GM19324 (cell line): ENCODE data around the gene ZNF335.
"Not testable (repeated sequence)": the region's sequence is repeated elsewhere in the genome, so short reads cannot be mapped to it uniquely, and the experiment has no call there.

ENCODE experiments used
- ATAC-seq: cut with Tn5 transposase; IDR thresholded peaks from one replicate; pipeline ENCODE4 v1.9.1; 2021; ENCODE audit warnings: mild to moderate bottlenecking, moderate library complexity; ENCODE audit not compliant: unreplicated experiment, low FRiP score

ZNF335 gene

DNA sequence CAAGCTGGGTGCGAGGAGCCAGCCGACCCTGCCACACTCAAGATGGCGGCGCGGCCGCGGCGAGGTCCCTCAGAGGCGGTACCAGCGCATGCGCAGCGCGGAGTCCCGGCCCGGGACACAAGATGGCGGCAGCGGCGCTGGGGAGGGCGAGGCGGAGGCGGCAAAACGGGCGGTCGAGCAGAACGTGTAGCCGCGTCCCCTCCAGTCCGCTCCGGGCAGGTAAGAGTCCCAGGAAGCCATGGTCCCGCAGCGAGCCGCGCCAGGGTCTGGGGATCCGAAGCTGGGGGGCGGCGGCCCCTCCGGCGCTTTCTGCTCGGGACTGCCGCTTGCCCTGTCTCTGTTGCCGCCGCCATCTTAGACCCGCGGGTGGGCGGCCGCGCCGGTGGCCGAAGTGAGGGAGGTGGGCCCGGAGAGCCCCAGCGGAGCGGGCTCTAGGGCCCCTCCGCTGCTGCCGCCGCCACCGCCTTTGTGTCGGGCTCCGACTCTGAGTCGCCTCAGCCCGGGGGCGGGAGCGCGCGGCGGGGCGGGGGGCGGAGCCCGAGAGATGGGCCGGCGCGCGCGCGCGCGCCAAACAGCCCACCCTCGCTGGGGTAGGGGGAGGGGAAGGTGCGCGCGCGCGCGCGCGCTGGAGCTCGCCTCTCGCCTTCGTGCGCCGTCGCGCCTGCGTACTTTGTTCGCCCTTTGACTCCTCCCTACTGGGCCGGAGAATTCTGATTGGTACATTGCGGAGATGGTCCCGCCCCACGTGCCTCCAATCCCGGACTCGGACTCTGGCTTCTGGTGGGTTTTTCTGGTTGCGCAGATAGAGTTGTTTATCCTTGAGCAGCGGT is 37.2 kb downstream of the ZNF335 start, which contains the start of gene PCIF1:
TSS of gene PCIF1 (plus strand) at position 98 of the 830 bp plus-strand sequence. CDS start 4,317 bp downstream, outside the sequence.
- peak; percentile 85 for ATAC-seq

DNA sequence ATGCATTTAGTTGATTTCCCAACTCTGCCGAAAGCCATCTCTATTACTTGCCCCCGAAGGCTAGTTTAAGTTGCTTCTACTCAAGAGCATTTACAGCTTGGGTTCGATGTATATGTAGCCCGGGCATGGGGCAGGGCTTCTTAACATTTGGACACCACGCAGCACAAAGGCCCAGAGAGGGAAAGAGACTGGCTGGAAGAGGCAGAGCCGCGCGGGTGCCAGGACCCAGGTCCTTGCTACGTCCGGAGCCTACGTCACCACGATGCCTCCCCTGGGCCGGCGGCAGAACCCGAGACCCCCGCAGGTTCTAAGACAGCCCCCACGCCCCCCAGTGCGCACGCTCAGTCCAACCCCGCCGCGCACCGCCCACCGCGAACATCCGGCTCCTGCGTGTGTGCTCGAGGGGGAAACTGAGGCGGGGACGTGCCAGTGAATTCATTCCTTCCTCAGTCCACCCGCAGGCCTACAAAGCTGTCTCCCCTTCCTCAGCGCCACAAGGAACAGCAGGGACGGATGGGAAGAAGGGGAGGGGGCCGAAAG is 37.9 kb downstream of the ZNF335 start:
- ATAC-seq, result peak; percentile 18

DNA sequence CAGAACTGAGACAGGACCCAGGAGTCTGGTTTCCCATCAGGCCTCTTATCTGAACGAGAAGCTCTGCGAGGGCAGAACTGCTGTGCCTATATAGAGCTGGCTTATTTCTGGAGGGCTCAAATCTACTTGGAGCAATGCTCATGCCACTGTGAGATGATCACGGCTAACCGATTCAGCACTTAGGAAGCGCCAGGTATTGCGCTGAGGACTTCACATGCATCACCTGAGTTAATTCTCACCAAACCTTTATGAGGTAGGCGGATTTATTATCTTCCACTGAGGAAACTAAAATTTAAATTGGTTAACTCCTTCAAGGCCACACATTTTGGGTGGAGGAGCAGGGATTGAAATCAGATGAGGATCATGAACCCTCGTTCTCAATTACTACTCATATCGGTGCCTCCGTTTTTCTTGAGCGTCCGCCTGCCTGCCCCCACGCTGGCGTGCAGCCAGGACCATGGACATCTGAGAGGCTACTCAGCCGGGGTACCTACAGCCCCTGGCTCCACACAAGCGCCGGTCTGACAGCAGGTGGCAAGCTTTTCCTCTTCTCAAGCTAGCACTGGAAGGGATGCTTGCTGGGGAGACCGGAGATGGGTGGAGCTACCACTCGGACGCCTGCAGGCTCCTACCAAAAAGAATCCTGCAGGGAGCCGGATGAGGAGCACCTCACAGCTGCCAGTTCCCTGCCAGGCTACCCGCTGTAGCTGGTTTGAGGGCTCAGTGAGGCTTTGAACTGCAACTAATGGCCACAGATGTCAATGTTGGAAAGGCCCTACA is 38.5 kb downstream of the ZNF335 start:
- no peak for ATAC-seq

- not testable (repeated sequence) for ATAC-seq
Observed at GRCh38 chr20:45931680-45932079, 40.3 kb downstream of the ZNF335 start.

DNA sequence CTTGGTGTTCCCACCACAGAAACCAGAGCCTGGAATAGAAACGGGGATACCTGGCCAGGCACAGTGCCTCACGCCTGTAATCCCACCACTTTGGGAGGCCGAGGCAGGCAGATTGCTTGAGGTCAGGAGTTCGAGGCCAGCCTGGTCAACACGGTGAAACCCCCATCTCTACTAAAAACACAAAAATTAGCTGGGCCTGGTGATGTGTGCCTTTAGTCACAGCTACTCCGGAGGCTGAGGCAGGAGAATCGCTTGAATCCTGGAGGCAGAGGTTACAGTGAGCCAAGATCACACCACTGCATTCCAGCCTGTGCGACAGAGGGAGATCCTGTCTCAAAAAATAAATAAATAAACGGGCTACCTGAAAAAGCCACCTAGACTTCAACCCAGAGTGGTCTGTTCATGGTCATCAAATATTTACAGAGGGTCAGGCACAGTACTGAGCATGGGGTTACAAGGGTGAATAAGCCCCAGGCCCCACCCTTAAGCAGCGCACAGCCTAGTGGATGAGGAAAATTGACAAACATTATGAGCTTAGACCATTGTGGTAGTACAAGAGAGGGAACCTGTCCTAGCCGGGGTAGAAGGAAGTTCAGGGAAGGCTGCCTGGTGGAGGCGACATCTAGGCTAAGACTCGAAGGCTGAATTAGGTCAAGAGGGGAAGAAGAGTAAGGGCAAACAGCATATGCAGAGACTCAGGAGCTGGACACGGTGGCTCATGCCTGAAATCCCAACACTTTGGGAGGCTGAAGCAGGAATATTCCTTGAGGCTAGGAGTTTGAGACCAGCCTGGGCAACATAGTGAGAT is 44.7 kb downstream of the ZNF335 start:
- no peak for ATAC-seq

DNA sequence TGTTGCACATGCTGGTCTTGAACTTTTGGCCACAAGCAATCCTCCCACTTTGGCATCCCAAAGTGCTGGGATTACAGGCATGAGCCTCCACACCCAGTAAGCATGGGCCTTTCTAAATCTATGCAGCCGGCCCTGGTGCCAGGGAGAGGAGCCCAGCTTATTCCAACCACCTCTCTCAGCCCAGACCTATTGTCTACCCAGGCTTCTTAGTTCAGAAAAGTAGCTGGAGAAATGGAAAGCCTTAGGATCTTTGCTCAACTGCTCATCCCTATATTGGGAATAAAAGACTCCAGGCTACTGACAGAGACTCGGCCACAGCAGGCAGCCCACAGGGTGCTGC is 45.3 kb downstream of the ZNF335 start:
- ATAC-seq, result no peak

DNA sequence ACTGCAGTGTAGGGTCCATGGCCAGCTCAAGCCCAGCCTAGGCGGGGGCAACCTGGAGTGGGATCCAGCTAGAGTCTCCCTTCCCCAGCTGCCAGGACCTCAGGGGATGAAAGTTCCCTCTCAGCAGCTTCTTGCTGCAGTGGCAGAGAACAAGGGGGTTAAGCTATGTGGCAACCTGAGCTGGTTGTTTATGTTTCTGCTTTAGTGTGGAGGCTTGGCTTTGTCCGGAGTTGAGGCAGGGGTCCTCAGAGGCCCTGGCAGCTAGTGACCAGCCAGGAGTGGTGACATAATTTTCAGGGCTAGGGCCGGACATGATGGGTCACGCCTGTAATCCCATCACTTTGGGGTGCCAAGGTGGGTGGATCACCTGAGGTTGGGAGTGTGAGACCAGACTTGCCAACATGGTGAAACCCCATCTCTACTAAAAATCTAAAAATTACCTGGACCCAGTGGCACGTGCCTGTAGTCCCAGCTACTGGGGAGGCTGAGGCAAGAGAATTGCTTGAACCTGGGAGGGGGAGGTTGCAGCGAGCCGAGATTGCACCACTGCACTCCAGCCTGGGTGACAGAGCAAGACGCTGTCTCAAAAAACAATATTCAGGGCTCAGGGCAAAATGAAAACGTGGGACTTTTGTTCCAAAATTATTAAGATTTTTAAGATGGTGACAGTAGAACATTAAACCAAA is 46.0 kb downstream of the ZNF335 start:
- ATAC-seq, result no peak

DNA sequence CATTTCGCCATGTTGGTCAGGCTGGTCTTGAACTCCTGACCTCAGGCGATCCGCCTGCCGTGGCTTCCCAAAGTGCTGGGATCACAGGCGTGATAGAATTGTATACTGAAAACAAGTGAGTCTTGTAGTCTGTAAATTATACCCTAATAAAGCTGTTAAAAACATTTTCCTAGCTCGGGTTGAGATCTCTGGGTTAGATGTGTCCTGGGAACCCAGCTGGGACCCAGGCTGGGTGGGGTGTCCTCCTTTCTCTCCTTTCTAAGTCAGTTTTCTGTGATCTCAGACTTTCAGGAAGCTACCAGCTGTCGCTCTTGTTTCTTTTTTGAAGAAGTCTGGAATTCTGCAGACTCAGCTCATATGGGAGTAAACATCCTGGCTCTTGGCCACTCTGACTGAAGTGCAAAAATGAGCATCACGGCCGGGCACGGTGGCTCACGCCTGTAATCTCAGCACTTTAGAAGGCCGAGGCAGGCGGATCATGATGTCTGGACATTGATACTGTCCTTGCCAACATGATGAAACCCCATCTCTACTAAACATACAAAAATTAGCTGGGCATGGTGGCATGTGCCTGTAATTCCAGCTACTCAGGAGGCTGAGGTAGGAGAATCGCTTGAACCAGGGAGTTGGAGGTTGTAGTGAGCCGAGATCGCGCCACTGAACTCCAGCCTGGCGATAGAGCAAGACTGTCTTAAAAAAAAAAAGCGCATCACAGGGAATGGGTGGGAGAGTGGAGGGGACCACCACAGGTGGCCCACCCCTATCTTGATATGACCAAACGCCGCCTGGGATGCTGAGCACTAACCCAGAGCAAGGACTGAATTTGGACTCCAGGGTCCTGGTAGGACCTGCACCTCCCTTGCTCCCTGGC is 47.4 kb downstream of the ZNF335 start:
- no peak for ATAC-seq

DNA sequence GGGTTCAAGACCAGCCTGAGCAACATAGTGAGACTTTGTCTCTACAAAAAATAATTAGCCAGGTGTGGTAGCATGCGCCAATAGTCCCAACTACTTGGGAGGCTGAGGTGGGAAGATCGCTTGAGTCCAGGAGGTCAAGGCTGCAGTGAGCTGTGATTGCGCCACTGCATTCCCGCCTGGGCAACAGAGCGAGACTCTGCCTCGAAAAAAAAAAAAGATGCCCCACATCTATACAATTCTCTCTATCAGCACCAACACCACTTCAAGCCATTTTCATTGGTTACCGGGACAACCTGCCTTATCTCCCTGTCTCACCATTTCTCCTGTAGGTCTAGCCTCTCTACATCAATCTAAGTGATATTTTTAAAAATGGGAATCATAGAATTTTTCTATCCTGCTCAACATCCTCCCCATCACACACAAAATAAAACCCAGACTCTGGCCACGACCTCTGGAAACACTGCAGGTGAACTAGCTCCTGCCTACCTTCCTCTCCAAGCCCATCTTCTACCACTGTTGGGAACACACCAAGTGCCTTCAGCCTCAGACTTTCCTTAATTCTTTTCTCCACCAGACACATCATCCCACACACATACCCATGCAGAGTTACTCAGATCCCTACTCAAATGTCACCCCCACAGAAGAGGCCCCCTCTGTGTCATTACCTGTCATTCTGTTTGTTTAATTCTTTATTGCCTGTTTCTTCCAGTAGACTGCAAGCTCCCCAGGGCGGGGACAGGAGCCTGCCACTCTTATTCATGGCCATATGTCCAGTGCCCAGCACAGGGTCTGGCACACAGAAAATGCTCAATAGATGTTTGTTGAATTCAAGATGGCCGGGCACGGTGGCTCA is 50.4 kb downstream of the ZNF335 start:
- ATAC-seq, result no peak

GRCh38 chr20:45920462-45921336 is 51.3 kb downstream of the ZNF335 start:
- ATAC-seq, result no peak

DNA sequence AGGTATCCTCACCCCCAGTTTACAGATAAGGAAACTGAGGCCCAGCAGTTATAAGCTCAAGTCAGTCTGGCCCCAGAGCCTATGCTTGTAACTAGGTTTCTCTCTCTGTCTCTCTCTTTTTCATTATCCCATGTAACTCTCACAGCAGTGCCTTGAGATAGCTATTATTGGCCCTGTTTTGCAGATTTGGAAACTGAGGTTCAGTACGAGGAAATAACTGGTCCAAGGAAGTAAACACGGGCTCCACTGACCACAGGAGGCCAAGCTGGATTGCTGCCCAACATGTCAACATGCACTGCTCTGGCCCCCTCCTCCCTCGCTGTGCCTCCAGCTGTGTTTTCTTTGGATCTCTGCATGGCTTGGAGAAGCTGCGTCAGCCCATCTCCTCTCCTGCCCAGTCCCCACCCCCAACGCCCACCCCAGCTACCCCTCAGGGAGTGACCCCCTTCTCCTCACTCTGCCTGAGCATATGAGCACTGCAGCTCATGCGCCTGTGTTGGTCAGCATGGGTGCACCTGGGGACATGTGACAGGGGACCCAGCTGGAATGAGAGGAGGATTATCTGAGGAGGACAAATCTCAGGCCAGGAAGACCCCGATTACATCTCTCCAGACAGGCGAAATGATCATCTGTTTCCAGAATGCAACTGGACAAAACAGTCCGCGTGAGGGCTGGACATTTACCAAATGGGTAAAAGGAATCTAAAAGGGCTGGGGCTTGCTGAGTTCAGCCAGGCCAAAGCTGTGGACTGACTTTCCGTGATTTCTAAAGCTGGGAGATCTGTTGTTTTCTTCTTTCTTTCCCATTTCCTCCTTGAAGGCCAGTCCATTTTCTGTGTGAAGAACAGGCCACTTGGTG is 52.2 kb downstream of the ZNF335 start:
- ATAC-seq, result no peak

DNA sequence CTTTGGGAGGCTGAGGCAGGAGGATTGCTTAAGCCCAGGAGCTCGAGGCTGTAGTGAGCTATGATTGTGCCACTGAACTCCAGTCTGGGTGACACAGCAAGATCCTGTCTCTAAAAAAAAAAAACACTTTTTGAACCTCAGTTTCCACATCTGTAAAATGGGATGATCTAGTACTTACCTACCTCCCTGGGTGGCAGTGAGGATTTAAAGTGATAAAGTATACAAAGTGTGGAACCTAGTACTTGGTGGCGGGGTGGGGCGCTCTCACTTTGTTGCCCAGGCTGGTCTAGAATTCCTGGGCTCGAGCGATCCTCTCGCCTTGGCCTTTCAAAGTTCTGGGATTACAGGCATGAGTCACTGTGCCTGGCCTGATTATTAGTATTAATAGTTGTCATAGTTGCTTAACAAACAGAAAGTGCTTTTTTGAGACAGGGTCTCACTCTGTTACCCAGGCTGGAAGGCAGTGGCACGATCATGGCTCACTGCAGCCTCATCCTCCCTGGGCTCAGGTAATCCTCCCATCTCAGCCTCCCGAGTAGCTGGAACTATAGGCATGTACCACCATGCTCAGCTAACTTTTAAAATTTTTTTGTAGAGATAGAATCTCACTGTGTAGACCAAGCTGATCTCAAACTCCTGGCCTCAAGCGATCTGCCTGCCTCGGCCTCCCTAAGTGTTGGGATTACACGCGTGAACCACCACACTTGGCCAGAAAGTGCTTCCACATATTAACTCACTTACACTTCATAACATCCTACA is 53.0 kb downstream of the ZNF335 start:
- ATAC-seq, result no peak

GRCh38 chr20:45918182-45918737 is 53.7 kb downstream of the ZNF335 start:
- ATAC-seq, result no peak

GRCh38 chr20:45917790-45918141 is 54.2 kb downstream of the ZNF335 start:
- ATAC-seq, result no peak

- no peak for ATAC-seq
Observed at GRCh38 chr20:45913116-45913515, 58.9 kb downstream of the ZNF335 start.

DNA sequence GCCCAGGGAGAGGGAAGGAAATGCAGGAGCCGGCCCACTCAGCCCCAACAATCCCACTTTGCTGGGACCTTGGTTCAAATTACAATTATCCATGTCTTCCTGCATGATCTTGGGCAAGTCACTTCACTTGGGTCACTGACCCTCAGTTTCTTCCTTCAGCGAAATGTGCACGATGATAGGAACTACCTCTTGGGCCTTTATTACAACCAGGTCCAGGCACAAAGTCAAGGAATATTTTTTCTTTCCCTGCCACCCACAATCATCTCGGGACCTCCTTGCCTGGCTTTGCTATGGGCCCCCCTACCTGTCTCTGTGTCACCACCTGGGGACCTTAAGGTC is 59.7 kb downstream of the ZNF335 start:
- no peak for ATAC-seq
